Mucosa of descending colon (tissue), 3 donors: ENCODE results near the gene SERPINB3. TPM values are rescaled to one million over a fixed set of nuclear protein-coding genes. Genes with fewer than 3 reads are reported as not detected.

Experiments used
- ATAC-seq: fragments of 200-7000 bp; cut with Tn5 transposase; one replicate; pipeline ENCODE4 v1.9.1; 2020; ENCODE audit warnings: mild to moderate bottlenecking, moderate library complexity
- DNase-seq, 3 donors: peaks; one replicate each; pipeline ENCODE4 v3.0.0-alpha.2; 2020
- H3K36me3 ChIP-seq: fragments of 200-600 bp; one replicate; pipeline ENCODE4 v1.8.0; 2021; ENCODE audit warnings: low read depth, mild to moderate bottlenecking
- H3K4me1 ChIP-seq: fragments of 200-600 bp; one replicate; pipeline ENCODE4 v1.8.0; 2021; ENCODE audit warnings: low read depth, mild to moderate bottlenecking
- H3K4me3 ChIP-seq: fragments of 200-600 bp; one replicate; pipeline ENCODE4 v1.8.0; 2021; ENCODE audit warnings: mild to moderate bottlenecking
- H3K9me3 ChIP-seq: fragments of 200-600 bp; one replicate; pipeline ENCODE4 v1.8.0; 2021; ENCODE audit warnings: mild to moderate bottlenecking
- intact Hi-C, 2 donors: fragments of 100-400 bp; cut with DNase I in 1 of 2; cut with micrococcal nuclease in 1 of 2; formaldehyde crosslinking; loops; one replicate each; pipeline versions ENCODE4 v1.11.0 to v1.11.1; 2022; cut with DNase I, micrococcal nuclease
- total RNA-seq, 3 donors: library from RNA; stranded (reverse); fragmentation: NEBNext Ultra II Directional in 2 of 3; extraction: Animal tissue kit (Norgen Biotek cat#: 25700) in 2 of 3; gene quantifications; one replicate each; pipeline versions ENCODE4 v1.2.1 to v1.2.4, GENCODE V29; 2021 to 2023
- TF ChIP-seq, protein P1 (sequence below): fragments of 200-600 bp; IDR thresholded peaks from one replicate; pipeline ENCODE4 v1.8.0; 2022; ENCODE audit warnings: antibody characterized with exemption, mild to moderate bottlenecking
- donor health status: DM: no; HTN: no; CAD: no; lungs with moderate emphysema.
- donor health status: DM: no; HTN: no; CAD: no.
- donor health status: DM: no; HTN: yes; CAD: no.

SERPINB3 gene
- total RNA-seq, 3 donors from 2014 or later: not detected

DNA sequence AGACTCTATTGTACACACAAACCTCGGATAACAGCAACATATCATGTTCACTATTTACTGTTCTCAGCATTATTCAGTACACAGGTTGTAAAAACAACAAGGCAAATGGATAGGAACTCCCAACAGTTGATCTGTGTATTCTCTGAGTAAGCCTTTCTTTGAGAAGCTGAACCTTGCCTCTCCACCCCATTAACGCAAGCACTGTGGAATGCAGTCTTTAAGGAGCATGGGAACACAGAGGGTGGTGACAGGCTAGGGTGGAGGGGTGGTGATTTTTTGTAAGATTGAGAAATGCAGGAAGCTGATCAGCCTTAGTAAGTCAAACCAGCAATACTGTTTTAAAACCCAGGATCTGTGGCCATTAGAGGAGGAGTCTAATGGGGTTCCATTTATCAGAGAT lies 21.5 kb upstream of the SERPINB3 start:
- Histone ChIP-seq H3K4me3 (no peak overlapping the region), H3K36me3 (no peaks in the 10 kb centered on the region), H3K4me1 (no peaks in the 10 kb centered on the region), H3K9me3 (no peaks in the 10 kb centered on the region)
- DNase-seq (no peak), ATAC-seq (no peak)
- TF ChIP-seq, protein P1, sequence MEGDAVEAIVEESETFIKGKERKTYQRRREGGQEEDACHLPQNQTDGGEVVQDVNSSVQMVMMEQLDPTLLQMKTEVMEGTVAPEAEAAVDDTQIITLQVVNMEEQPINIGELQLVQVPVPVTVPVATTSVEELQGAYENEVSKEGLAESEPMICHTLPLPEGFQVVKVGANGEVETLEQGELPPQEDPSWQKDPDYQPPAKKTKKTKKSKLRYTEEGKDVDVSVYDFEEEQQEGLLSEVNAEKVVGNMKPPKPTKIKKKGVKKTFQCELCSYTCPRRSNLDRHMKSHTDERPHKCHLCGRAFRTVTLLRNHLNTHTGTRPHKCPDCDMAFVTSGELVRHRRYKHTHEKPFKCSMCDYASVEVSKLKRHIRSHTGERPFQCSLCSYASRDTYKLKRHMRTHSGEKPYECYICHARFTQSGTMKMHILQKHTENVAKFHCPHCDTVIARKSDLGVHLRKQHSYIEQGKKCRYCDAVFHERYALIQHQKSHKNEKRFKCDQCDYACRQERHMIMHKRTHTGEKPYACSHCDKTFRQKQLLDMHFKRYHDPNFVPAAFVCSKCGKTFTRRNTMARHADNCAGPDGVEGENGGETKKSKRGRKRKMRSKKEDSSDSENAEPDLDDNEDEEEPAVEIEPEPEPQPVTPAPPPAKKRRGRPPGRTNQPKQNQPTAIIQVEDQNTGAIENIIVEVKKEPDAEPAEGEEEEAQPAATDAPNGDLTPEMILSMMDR: no peak
- intact Hi-C loops: no loop called here

DNA sequence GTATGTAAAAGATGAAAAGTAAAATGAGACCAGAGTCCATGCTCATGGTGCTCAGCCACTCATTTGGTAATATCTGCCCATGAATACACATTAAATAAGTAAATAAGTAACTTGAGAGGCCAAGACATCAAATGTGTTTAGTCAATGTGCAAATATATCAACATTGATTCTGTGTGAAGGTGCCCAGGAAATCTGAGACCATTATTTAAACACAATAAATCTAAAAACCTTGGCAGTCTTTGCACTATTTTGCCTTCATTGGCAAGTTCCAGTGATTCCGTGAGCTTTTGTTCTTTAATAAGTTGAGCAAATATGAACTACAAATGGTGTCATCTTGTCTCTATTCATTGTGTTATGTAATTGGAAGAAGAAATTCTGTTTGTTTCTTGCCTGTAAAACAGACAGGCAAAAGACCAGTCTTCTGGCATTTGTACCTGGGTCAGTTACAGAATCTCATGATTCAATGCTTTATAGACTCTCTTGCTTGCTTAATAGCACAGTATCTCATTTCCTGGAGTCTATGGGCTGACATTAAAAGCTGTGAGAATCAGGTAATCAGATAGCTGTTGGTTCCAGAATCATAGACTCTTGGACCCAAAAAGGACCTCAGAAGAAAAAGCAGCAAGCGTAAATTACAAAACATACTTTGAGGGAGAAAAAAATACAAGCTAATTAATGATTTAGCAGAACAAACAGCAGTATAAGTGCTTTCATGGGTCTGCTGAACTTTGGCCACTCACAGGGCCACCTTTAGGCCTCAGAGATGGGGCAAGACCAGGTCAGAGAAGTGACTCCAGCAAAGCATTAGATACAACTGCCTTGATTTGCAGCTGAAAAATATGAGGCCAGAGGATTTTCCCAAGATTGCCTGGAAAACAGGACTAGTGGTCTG lies 20.0 kb upstream of the SERPINB3 start:
- H3K4me1 ChIP-seq: no peaks in the 10 kb centered on the region
- ATAC-seq: no peak
- TF ChIP-seq, protein P1: no peak
- no peaks in the 10 kb centered on the region for H3K9me3 ChIP-seq
- intact Hi-C loops: no loop called here
- no peaks in the 10 kb centered on the region for H3K36me3 ChIP-seq
- H3K4me3 ChIP-seq: no peak overlapping the region
- no peak for DNase-seq

DNA sequence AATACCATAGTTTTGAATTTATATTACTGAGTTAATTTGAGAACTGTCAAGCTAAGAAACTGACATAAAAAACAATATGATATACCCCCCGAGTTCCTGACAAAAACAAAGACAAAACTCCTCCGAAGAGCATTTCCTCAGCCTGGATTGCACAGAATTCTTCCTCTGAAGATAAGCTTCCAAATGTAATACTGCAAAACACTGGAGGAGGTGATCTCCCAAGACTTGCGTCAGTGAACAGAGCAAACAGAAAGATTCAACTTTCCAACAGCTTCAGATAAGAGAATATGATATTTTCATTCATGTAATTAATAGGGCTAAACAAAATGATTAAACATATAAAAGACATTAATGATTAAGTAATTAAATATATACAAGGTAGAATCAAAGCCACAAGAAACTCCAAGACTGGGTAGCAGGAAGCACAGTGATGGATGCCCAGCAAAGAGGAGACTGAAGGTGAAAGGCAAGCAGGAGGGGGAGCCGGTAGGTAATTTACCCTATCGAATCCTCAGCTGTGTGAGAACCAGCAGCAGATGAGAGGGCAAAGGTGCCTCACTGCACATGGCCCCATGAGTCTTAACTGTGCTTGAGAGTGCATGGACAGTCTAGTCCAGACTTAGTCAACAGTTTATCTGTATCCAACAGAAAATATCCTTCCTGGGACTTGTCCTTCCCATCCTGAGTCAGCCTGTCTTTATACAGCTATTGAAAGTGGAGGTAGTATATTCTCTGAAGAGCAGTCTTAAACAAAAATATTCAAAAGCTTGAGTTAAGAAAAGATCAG lies 18.3 kb upstream of the SERPINB3 start:
- Histone ChIP-seq H3K36me3 (no peaks in the 10 kb centered on the region), H3K9me3 (no peaks in the 10 kb centered on the region), H3K4me3 (no peak overlapping the region), H3K4me1 (no peaks in the 10 kb centered on the region)
- intact Hi-C loops: no loop called here
- no peak for ATAC-seq
- DNase-seq: no peak
- TF ChIP-seq, protein P1: no peak

DNA sequence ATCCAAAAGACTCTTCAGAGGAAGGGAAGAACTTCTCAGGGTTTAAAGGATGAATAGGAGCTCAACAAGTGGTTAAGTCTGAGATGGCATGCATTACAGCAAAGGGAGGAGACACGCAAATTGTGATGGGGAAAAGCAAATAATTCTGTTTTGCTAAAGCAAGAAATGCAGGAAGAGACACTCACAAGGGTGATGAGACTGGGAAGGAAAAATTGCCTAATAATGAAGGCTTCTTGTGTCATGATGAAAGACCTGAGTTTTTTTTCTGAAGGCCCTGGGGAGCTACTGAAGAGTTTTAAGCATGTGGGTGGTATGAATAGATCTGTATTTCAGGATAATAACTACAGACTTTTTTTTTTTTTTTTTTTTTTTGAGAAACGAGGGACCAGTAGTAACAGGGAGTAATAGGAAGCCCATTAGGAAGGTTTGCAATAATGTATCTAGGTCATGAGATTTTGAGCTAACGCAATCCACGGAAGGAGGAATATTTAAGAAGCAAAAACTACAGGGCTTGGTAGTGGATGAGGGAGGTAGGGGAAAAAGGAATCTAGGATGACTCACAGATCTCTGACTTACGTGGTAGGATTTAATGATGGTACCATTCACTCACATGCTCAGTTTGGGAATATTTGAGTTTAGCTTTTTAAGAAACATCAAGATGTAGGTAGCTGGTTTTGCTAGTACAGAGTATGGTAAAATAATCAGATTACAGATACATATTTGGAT lies 16.0 kb upstream of the SERPINB3 start:
- Histone ChIP-seq H3K36me3 (no peaks in the 10 kb centered on the region), H3K9me3 (no peaks in the 10 kb centered on the region), H3K4me3 (no peak overlapping the region), H3K4me1 (no peaks in the 10 kb centered on the region)
- no peak for DNase-seq
- TF ChIP-seq, protein P1: no peak
- intact Hi-C loops: no loop called here
- no peak for ATAC-seq

DNA sequence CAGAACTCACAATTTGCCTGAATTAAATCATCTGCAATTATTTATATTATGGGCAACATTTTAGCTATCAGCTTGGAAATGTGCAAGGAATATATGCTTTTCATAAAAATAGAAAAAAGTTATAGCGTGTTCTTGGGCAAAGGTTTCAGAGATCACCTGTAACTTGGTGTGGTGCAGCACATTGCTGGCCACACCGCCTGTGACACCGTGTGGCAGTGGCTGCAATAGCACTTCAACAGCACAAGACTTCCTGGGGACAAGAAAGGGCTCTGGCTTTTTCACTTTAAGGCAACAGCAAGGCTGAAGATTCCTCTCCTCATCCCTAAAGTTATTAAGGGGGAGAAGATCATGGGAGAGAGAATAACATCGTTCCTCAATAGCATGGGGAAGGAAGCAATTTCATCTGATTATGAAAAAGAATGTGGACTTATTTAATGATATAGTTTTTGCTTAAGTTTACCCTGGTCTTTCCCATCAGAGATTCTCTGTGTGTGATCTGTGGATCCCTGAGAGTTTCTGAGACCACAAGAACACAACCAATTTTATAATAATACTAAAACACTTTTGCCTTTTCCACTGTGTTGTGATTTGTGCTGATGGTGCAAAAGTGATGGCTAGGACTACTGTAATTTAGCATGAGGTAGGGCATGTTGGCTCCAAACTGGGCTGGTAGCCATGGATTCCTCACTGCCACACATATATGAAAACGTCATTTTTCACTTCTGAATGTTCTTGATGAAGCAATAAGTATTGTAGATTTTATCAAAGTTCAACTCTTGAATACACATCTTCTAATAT lies 15.0 kb upstream of the SERPINB3 start:
- no peak for DNase-seq
- TF ChIP-seq, protein P1: no peak
- intact Hi-C loops: no loop called here
- H3K4me3 ChIP-seq: no peak overlapping the region
- no peaks in the 10 kb centered on the region for H3K9me3 ChIP-seq
- no peaks in the 10 kb centered on the region for H3K36me3 ChIP-seq
- no peaks in the 10 kb centered on the region for H3K4me1 ChIP-seq
- no peak for ATAC-seq
